ENCODE results near the gene SORBS1.
"Not testable (repeated sequence)": the region's sequence is repeated elsewhere in the genome, so short reads cannot be mapped to it uniquely, and the experiment has no call there.

SORBS1 gene

GRCh38 chr10:95356190-95356955 lies 204.8 kb downstream of the SORBS1 start:
- DNase-seq (ENCODE audit: extremely low read depth in 1 of 2, low read depth in 1 of 2), result no peak

- DNase-seq (ENCODE audit: extremely low read depth in 1 of 2, low read depth in 1 of 2), result no peak
Observed at GRCh38 chr10:95355301-95355700, 205.9 kb downstream of the SORBS1 start.

- DNase-seq (ENCODE audit: extremely low read depth in 1 of 2, low read depth in 1 of 2), result no peak
Observed at GRCh38 chr10:95354110-95354509, 207.1 kb downstream of the SORBS1 start.

GRCh38 chr10:95353123-95353522 lies 208.0 kb downstream of the SORBS1 start:
- no peak for DNase-seq (ENCODE audit: extremely low read depth in 1 of 2, low read depth in 1 of 2)

GRCh38 chr10:95352684-95353083 lies 208.5 kb downstream of the SORBS1 start:
- no peak for DNase-seq (ENCODE audit: extremely low read depth in 1 of 2, low read depth in 1 of 2)

- DNase-seq (ENCODE audit: extremely low read depth in 1 of 2, low read depth in 1 of 2), result no peak
Observed at GRCh38 chr10:95350830-95351228, 210.3 kb downstream of the SORBS1 start.

- DNase-seq (ENCODE audit: extremely low read depth in 1 of 2, low read depth in 1 of 2), result no peak
Observed at GRCh38 chr10:95350219-95350829, 210.8 kb downstream of the SORBS1 start.

GRCh38 chr10:95347402-95347766 lies 213.8 kb downstream of the SORBS1 start:
- DNase-seq (ENCODE audit: extremely low read depth in 1 of 2, low read depth in 1 of 2), result not testable (repeated sequence)

- no peak for DNase-seq (ENCODE audit: extremely low read depth in 1 of 2, low read depth in 1 of 2)
Observed at GRCh38 chr10:95346715-95347401, 214.3 kb downstream of the SORBS1 start.

GRCh38 chr10:95343573-95343972 lies 217.6 kb downstream of the SORBS1 start:
- DNase-seq (ENCODE audit: extremely low read depth in 1 of 2, low read depth in 1 of 2), result no peak

- no peak for DNase-seq (ENCODE audit: extremely low read depth in 1 of 2, low read depth in 1 of 2)
Observed at GRCh38 chr10:95341716-95342130, 219.4 kb downstream of the SORBS1 start.

- no peak for DNase-seq (ENCODE audit: extremely low read depth in 1 of 2, low read depth in 1 of 2)
Observed at GRCh38 chr10:95339863-95340262, 221.3 kb downstream of the SORBS1 start.

- DNase-seq (ENCODE audit: extremely low read depth in 1 of 2, low read depth in 1 of 2), result no peak
Observed at GRCh38 chr10:95337423-95338160, 223.6 kb downstream of the SORBS1 start.

GRCh38 chr10:95336702-95337101 lies 224.5 kb downstream of the SORBS1 start:
- DNase-seq (ENCODE audit: extremely low read depth in 1 of 2, low read depth in 1 of 2), result no peak

GRCh38 chr10:95335933-95336699 lies 225.1 kb downstream of the SORBS1 start:
- DNase-seq (ENCODE audit: extremely low read depth in 1 of 2, low read depth in 1 of 2), result no peak

- DNase-seq (ENCODE audit: extremely low read depth in 1 of 2, low read depth in 1 of 2), result no peak
Observed at GRCh38 chr10:95334805-95335144, 226.4 kb downstream of the SORBS1 start.

- DNase-seq (ENCODE audit: extremely low read depth in 1 of 2, low read depth in 1 of 2), result no peak
Observed at GRCh38 chr10:95333997-95334804, 227.0 kb downstream of the SORBS1 start.

GRCh38 chr10:95332666-95333249 lies 228.4 kb downstream of the SORBS1 start:
- no peak for DNase-seq (ENCODE audit: extremely low read depth in 1 of 2, low read depth in 1 of 2)

- no peak for DNase-seq (ENCODE audit: extremely low read depth in 1 of 2, low read depth in 1 of 2)
Observed at GRCh38 chr10:95331596-95332130, 229.5 kb downstream of the SORBS1 start.

Data from activated CD8-positive, alpha-beta memory T cell treated with anti-CD3 and anti-CD28 coated beads for 1 hour (primary cell).